ENCODE data around the gene MEGF11.
A peak's percentile ranks its signal among the peaks of the same experiment; 100 is the strongest.

MEGF11 gene

DNA sequence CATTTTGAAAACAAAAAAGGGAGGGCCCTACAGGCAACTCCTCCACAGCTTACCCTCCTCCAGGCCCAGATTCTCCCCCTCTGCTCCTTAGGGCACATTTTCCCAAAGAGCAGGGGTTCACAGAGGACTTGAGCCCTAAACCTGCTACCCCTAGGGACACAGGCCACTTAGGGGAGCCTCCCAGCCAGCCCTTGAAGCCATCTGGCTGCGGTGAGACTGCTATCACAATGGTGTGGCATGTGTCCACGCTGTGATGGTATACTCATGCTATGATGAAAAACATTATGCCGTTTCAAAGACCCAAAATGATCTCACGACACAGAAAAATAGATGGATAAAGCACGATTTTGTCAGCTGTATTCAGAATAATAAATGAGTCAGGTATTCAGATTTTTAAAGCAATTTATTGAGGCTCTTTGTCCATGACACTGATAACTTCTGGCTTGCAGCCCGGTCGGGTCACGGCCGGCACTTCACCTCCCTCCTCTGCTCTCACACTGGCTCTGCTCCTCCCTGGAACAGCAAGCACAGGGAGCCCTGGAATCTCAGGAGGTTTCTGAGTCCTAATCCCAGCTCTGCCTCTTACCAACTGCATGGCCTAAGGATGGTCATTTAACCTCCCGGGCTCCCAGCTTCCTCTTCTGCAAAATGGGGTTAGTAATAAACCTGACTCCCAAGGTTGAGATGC is 115.3 kb downstream of the MEGF11 start:
- peak; percentile 55 for DNase-seq

DNA sequence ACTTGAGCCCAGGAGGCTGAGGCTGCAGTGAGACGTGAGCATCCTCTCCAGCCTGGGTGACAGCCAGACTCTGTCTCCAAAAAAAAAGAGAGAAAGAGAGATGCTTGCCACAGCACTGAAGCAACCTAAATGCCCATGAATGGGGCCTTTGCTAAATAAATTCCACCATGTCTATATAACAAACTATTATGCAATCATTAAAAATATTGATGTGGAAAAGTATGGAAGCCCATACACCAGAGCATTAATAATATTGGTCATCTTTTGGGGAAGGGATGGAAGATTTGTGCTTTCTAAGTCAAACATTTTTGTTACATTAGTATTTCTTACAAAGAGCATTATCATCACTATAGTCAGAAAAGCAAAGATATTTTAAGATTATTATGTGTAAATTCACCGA is 116.6 kb downstream of the MEGF11 start:
- DNase-seq, result no peak

DNA sequence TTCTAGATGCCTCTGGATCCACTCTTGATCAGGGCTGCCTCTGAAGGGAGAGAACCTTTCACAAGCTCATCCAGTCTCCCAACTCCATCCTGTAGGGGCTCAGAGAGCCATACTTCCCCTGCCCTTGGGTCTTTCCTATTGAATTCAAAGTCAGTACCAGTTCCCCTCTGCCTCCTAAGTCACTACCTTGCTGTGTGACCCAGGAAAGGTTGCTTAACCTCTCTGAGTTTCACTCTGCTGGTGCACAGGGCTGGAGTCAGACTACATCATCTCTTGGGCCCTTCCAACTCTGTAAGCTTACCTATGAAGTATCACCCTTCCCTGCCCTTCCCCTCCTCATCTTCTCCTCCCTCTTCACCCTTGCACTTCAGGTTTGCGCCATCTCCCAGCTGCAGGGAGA is 117.9 kb downstream of the MEGF11 start:
- DNase-seq, result no peak

DNA sequence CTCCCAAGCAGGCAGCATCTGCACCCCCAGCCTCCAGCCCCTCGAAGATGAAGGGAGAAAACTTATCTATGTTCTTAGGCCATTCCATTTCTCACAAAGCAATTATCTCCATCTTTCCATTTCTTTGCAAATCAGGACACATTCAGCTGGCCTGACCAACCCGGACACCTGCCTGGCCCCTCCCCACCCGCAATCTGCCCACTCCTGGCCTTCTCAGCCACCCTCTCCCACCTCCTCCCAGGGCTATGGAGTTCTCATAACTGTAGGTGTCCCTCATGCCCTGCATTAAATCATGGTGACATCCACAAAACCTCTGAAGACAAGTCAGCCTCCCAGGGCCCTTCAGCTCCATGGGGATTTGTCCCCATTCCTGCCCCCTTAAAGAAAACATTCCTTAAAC is 119.3 kb downstream of the MEGF11 start:
- DNase-seq, result no peak

DNA sequence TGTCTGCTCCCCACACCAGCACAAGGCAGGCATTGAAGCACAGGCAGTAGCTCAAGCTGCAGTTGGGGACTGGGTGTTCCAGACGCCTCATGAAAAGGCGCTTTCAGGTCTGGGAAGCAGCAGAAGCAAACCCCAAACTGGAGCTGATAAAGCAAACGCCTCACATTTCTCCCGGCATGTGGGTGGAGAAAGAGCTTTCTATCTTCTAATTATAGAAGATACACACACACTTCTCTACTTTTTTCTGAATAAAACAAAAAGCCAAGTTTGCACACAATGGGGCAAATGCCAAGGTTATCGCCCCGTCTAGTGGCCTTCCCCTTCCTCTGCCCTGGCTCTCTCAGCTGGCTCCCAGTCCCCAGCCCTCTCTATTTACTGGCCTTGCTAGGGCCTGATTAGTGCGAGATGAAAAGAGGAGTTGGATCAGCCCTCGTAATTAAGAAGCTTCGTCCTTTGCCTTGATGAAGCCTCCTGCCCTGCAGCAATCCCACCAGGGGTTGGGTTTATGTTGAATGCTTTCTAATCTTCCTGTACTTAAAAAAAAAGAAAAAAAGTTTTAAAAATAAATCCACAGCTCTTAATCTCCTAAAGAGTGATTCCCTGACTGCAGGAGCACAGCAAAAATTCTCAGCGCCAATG is 120.2 kb downstream of the MEGF11 start:
- no peak for DNase-seq

DNA sequence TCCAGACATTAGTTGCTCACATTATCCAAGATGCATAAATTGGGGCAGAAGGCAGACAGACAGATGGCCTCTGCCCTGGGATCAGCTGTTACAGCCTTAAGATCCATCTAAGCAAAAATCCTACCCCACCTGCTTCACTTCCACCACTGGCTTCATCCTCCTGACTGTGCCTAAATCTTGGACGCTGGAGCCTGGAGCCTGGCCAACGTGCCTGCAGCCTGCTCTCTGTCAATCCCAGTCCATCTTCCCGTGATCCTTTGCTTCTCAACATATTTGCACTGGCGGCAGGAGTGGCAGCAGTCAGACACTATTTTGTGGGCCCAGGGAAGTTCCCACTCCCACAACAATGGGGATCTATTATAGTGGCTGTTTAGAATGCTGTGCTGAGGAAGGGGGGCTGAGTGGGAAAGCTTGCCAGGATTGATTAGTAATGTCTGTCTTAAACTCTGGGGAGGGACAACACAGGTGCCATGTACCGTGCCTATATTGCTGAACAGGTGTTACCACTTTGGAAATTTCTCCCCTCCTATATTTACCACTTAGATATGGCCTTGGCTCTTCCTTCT is 121.2 kb downstream of the MEGF11 start:
- DNase-seq, result no peak

DNA sequence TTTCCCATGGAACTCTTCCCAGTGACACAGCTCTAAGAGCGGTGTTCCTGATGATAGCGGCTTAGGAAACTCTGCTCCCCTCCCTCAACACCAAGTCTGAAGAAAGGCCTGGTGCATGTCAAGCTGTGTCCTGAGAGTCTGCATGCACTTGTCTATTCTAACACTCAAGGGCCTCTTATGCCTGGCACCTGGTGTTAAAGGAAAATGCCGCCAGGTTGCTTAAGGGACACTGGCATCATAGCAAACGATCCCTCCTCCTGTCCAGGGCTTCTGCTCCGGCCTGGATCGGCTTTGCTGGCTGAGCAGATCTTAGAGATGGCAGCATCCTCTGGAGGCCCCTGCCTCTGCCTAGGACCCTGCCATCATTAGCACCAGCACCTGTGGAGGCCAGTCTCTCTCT is 121.7 kb downstream of the MEGF11 start:
- DNase-seq, result peak; percentile 50

DNA sequence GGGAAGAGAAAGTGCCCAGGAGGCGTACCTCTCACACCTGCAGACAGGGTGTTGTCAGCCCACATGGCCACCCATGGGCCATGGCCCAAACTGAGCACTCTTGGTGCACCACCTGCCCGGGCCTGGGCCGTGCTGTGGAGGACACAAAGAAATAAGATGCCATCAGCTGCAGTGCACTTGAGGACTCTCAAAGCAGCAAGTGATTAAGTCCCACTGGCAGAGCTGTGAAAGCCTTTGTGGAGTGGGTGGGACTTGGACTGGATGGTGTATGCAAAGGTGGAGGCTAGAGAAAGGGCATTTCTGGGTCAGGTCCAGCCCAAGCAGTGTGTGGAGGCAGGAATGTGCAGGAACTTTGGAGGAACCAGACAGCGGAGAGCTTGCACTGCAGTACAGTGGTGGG is 122.3 kb downstream of the MEGF11 start:
- DNase-seq, result peak; percentile 49

DNA sequence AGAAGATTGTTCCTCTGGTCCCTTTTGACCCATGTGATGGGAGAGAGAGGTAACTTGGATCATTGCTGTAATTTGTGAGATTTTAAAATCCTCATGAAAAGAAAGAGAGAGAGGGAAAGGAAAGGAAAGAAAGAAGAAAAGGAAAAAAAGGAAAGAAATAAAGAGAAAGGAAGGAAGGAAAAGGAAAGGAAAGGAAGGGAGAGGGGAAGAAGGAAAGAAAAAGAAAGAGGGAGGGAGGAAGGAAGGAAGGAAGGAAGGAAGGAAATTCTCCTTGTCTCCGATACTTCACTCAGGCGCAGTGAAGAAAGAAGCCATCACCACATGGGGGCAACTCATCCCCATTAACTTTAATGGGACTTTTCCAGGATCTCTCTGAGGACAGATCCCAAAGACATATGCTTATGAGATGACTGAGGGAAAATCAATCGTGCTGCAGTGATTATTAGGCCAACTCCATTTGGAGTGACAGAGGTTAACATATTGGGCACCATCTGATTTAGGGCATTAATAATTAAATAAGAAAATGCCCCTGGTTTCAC is 123.0 kb downstream of the MEGF11 start:
- DNase-seq, result no peak

DNA sequence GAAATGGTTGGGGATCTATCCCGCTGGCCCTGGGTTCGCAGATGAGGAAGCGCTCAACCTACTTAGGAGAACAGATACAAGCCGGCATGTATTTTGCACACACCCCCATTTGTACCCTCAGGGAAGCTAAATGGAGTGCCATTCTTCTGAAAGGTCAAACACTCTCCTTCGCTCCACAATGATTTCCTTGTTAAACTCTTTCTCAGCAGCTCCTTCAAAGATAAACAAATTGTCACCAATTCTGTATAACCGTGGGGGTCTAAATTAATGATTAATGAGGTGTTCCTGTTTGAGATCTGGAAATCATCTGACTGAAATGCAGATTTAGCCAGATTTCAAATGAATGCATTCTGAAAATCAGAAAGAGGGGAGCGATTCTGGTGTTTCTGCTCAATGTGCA is 124.0 kb downstream of the MEGF11 start:
- no peak for DNase-seq

DNA sequence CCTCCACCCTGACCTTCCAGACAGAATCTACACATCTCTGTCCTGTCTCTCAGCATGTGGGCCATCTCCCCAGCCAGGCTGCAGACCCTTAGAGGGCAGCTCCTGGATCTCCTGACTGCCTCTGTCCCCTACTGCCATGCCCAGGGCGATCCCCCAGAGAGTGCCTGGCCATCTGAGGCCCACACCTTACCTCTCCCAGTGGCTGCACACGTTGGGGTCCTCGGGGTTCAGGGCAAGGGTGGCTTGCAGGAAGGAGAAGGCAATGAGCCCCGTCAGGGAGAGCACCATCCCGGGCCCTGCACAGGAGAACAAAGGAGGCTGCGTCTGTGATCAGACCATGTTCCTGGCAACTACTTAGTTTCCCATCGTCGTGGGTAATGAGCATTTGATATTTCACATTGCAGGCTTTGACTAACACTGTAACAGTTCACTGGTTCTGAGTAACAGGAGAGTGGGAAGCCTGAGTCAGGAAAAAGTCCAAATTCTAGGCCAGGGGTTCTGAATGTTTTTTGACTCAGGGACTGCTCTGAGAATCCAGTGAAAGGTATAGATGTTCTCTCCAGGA is 125.4 kb downstream of the MEGF11 start:
- DNase-seq, result no peak

DNA sequence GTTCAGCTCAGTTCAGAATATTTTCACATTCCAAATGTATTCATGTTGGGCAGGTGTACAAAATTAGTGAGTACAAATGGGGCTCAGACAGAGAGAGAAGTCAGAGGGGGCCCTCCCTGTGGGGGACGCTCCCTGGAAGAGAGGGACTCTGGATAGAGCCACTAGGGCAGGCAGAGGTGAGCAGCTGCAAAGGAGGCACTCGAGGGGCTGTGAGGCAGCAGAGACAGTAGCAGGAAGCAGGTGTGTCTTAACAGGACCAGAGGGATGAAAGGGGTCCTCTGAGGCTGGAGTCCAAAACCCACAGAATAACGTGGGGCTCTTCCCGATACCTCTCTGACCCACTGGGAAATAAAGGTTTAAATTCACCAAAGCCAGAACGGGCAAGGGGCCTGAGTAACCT is 127.1 kb downstream of the MEGF11 start:
- DNase-seq, result no peak

DNA sequence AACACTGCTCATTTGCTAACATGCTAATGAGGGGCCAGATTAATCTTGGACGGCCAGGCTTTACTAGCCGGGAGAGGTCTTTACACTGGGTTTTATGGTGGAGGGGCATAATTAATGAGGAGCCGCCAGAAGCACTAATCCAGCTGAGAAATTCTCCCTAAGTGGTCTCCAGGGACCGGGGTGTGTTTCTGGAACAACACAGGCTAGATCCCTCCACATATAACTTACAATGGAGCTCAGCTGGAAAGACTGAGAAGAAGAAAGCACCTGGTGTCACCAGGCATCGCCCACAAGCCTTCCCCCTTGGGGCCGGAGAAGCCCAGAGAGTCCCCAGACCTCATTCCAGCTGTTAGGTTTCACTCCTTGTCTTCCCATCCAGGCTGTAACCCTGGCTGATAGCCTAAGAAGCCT is 127.5 kb downstream of the MEGF11 start:
- DNase-seq, result peak; percentile 4

DNA sequence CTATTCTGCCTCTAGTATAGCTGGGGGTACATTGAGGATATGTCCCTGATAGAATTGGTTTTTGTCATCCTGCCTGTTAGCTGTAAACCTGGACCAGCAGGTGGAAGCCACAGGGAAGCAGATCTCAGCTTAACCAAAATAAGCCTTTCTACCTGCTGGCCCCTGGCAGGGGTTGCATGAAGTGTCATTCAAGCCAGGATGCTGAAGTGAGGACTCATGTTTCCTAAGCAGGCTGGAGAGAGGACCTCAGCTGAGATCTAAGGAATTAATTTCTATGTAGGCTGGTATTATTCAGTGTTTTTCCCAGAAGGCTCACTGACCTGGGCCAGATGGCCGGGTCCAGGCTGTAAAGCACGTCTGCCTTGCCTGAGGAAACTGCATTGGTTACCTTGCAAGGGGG is 128.9 kb downstream of the MEGF11 start:
- no peak for DNase-seq

DNA sequence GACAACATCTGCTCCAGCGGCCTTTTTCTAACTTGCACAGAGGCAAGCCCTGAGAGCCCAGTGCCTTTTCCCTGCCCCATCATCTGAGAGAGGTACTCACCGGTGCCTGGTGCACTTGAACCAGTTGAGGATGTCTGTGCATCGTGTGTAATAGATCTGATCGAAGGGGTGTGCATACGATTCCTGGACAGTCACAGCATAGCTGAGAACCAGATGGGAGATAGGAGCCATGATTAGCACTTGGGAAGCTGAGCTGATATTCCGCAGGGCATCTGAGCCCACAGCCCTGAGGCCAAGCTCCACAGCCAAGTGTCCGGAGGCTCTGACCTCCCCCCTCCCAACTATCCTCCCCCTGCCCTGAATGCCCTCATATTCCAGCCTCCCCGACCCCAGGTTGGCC is 129.8 kb downstream of the MEGF11 start:
- DNase-seq, result no peak

DNA sequence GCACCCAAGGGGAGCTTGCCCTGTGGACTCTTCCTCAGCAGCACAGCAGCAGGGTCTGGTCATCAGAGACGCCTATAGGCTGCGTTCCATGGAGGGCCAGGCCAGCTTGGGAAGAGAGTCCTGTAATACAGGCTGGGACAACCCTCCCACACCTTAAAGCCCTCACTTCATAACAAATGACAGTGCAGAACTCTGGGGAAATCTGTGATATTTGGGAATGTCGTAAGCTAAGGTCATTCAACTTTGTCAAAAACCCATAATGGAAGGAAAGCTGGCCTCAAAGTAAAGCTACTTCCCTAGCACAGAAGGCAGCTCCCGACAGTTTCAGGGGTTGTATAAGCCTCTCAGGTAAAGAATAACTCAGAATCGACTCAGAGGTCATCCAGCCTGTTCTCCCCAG is 133.1 kb downstream of the MEGF11 start:
- DNase-seq, result no peak

DNA sequence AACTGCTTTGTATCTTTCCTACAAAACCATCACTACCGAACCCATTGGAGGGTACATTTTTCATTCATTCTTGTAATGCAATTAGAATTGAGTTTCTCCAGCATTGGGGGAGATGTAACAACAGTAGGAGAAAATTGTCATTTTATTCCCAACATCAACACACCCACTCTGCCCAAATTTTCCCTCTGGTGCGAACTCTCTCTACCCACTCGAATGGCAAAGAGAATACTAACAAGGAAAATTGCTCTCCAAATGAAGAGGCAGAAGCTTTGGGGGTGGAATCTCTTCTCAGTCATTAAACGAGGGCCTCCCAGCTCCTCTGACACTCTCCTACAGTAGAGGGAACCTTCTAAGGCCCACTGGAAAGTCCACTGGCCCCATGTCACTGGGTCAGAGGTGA is 135.7 kb downstream of the MEGF11 start:
- no peak for DNase-seq

DNA sequence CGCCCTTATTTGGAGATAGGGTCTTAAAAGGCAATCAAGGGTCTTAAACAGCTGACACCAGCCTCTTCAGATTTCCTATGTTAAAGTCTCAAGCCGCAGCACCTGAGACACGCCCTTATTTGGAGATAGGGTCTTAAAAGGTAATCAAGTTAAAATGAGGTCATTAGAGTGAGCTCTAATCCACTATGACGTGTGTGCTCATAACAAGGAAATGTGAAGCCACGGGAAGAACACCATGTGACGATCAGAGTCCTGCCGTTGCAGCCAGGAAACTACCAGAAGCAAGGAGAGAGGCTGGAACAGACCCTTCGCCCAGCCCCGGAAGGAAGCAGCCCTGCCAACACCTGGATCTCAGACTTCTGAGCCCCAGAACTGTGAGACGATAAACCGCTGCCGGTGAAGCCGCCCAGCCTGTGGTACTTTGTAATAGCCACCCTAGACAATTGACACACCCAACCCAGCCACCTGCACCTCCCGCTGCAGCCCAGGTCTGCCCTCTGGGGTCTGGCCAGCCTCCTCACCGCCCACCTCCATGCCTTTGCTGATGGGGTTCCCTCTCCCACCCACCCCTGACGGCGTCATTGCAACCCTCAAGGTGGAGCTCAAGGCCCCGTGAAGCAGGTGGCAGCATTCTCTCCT is 137.9 kb downstream of the MEGF11 start:
- DNase-seq, result peak; percentile 77

DNA sequence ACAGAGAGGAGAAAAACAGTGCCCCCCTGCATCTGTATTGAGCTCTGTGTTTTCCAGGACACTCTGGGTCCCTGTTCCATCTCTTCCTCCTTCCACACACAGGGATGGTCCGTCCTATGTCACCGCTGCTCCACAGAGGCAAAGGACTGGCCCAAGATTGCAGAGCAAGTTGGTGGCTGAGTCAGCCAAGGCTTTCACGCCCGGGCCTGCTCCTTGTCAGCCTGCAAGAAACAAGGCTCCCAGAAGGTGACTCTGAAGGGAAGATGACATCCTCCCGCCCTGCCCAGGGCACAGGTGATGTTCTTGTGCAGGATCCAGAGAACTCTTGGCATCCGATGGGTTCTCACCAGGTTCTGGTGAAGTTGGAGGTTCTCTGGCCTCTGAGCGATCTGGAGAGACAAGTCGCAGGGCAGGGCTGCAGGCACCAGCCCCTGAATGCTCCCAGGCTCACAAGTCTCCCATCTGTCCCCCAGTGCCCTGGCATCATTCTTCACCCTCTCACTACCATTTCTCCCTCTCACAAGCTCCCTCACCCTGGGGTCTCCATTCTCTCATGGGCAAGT is 138.6 kb downstream of the MEGF11 start:
- DNase-seq, result no peak

DNA sequence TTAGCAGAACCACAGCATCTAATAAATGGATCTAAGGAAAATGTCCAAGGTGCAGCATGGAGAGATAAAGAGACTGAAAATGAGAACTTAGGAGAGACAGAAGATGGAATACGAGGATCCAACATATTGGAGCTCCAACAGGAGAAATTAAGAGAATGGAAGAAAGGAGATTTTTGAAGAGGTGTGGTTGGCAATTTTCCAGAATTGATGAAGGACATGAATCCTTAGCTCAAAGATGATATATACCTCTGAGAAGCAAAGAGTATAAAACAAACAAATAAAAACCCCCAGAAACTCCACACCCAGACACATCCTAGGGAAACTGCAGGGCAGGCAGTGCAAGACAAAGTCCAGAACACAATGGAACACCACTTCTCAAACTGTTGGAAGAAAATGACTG is 141.2 kb downstream of the MEGF11 start:
- no peak for DNase-seq

DNA sequence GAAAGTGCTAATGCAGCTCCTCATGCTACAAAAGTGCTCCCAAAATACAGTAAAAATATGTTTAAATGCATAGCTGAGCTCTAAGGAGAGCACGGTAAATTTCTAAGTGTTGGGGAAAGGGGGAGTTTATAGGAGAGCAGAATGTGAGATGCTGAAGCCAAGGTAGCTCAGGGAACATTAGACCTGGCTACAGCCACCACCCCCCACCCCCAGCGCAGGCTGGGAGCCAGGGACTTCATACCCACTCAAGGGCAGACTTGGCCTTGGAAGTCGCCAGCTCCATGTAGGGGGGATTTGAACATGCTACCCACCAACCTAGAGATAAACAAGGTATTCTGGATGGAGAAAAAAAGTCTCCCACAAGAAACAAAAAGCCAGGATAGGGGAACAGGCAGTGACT is 142.2 kb downstream of the MEGF11 start:
- no peak for DNase-seq

DNA sequence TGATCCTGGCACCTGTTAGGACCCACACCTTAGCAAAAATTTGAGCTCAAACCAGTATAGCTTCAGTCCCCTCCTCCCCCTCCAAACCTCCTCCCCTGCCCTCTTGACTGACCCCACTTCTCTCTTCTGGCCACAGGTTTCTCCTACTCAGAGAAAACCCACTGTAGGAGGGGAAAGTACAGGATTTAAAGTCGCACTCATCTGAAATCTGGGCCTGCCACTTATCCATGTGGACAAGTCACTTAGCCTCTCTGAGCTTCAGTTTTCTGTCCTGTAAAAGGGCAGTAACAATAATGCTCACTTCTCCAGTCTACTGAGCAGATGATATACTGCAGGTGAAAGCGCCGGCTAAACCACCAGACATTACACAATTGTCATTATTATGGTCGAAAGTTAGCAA is 142.7 kb downstream of the MEGF11 start:
- no peak for DNase-seq

DNA sequence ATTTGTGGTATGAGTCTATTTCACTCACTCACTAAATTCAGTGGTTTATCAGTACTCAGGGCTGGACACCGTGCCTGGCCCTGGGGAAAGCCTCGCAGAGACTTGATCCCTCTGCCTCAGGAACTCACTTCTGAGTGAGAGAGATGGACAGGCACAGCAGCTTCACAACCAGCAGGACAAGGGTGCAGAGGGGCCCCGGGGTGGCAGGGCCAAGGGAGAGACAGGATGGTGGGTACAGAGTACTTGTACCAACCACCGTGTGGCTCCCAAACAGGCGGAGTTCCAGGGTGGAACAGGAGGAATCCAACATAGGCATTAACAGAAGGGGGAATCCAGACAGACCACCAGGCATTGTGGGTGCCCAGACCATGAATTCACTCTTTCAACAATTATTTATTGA is 143.7 kb downstream of the MEGF11 start:
- DNase-seq, result no peak
